HepG2 (cell line): ENCODE data around the gene REC114. TPM values are rescaled to one million over a fixed set of nuclear protein-coding genes. Genes with fewer than 3 reads are reported as not detected.

Experiments
- ATAC-seq: fragments of 200-7000 bp; cut with Tn5 transposase; 3 replicates; pipeline ENCODE4 v1.9.1; 2020; ENCODE audit warnings: mild to moderate bottlenecking, moderate library complexity
- BruUV-seq: library from RNA; stranded (reverse); fragments of 400-500 nt; replicated peaks from 2 replicates; lab custom pipeline; 2021; lab: Mats Ljungman, UMichigan
- CTCF ChIA-PET: fragments of 300-600 bp; formaldehyde crosslinking; extraction: SDS; loops from one replicate; lab custom pipeline; 2021; ENCODE audit warnings: low total read pairs, inconsistent platforms, low intra/inter-chr PET ratio; lab: Yijun Ruan, JAX
- POLR2A ChIA-PET: fragments of 350-600 bp; sonication (Branson Sonifier 250); formaldehyde crosslinking; loops from one replicate; lab custom pipeline; 2020; ENCODE audit warnings: antibody characterized with exemption, inconsistent platforms; lab: Yijun Ruan, JAX
- DNase-seq: peaks from one replicate; pipeline ENCODE4 v3.0.0-alpha.2; 2015; ENCODE audit warnings: low spot score
- FAIRE-seq: peaks from 3 replicates; lab custom pipeline; 2011; peaks lifted over from hg19 to GRCh38; lab: Jason Lieb, UNC
- H2AFZ ChIP-seq: one replicate; pipeline ENCODE4 v1.6.1; 2011; ENCODE audit warnings: low read length, inconsistent platforms
- H3K27ac ChIP-seq: fragments of 300-600 bp; 3 replicates; pipeline ENCODE4 v1.8.0; 2011; ENCODE audit warnings: mixed run types, mild to moderate bottlenecking, mixed read lengths, low read length, inconsistent platforms; ENCODE audit not compliant: insufficient read depth; ENCODE audit errors: extremely low read length
- H3K27me3 ChIP-seq, 2 experiments: fragments of 200-600 bp in 1 of 2; 2 replicates in 1 of 2; 3 replicates in 1 of 2; pipeline versions ENCODE4 v1.6.0 to v1.8.0; 2011; ENCODE audit warnings: low read length in 2 of 2, mild to moderate bottlenecking in 2 of 2, moderate library complexity in 2 of 2, inconsistent platforms in 1 of 2; ENCODE audit not compliant: insufficient read depth in 2 of 2, control insufficient read depth in 1 of 2
- H3K36me3 ChIP-seq, 2 experiments: fragments of 200-600 bp in 1 of 2; replicated peaks in 1 of 2; 2 replicates in 1 of 2; 3 replicates in 1 of 2; pipeline versions ENCODE4 v1.5.1 to v1.8.0; 2011; ENCODE audit warnings: low read length in 2 of 2, inconsistent platforms in 1 of 2; ENCODE audit not compliant: insufficient read depth in 2 of 2, control insufficient read depth in 1 of 2
- H3K4me1 ChIP-seq: 2 replicates; pipeline ENCODE4 v1.5.1; 2012; ENCODE audit warnings: low read length, inconsistent platforms; ENCODE audit not compliant: insufficient read depth
- H3K4me2 ChIP-seq: 2 replicates; pipeline ENCODE4 v1.6.0; 2011; ENCODE audit warnings: low read depth, low read length, inconsistent platforms
- H3K4me3 ChIP-seq, 3 experiments: fragments of 200-600 bp in 1 of 3; sonication (generic), shearing (Covaris generic) in 1 of 3; replicated peaks in 1 of 3; 2 replicates each; pipeline ENCODE4 v1.5.1; 2011 to 2016; ENCODE audit warnings: low read length in 3 of 3, inconsistent platforms in 2 of 3, low read depth in 2 of 3, mild to moderate bottlenecking in 2 of 3, control low read depth in 1 of 3, mixed read lengths in 1 of 3; ENCODE audit not compliant: insufficient read depth in 1 of 3
- H3K79me2 ChIP-seq: one replicate; pipeline ENCODE4 v1.6.1; 2011; ENCODE audit warnings: low read length, inconsistent platforms; ENCODE audit not compliant: insufficient read depth
- H3K9ac ChIP-seq: 2 replicates; pipeline ENCODE4 v1.6.0; 2011; ENCODE audit warnings: mild to moderate bottlenecking, low read depth, low read length, inconsistent platforms; ENCODE audit not compliant: insufficient read depth
- H3K9me3 ChIP-seq: 2 replicates; pipeline ENCODE4 v1.5.1; 2012; ENCODE audit warnings: mild to moderate bottlenecking, low read length
- H4K20me1 ChIP-seq: 2 replicates; pipeline ENCODE4 v1.6.0; 2011; ENCODE audit warnings: inconsistent platforms, mild to moderate bottlenecking, low read length, moderate library complexity; ENCODE audit not compliant: insufficient read depth
- CHD2 ChIP-seq: IDR thresholded peaks from 2 replicates; pipeline ENCODE4 v1.6.1; 2011; ENCODE audit warnings: low read depth, low read length, improper control_type of control experiment
- HDAC2 ChIP-seq: sonication (generic); formaldehyde crosslinking; IDR thresholded peaks from 2 replicates; pipeline ENCODE4 v1.4.0; 2020; ENCODE audit warnings: missing genetic modification reagents
- HMGA1 ChIP-seq: sonication (generic); formaldehyde crosslinking; conservative IDR thresholded peaks from 2 replicates; pipeline ENCODE4 v1.4.0; 2020; ENCODE audit warnings: missing genetic modification reagents
- HOXA3 ChIP-seq: sonication (generic); formaldehyde crosslinking; IDR thresholded peaks from 2 replicates; pipeline ENCODE4 v1.5.0; 2020; ENCODE audit warnings: missing genetic modification reagents
- MTA1 ChIP-seq: sonication (generic); formaldehyde crosslinking; IDR thresholded peaks from 2 replicates; pipeline ENCODE4 v1.4.0; 2020; ENCODE audit warnings: missing genetic modification reagents, mild to moderate bottlenecking, borderline replicate concordance
- SATB2 ChIP-seq: sonication (generic); formaldehyde crosslinking; IDR thresholded peaks from 2 replicates; pipeline ENCODE4 v1.5.0; 2020; ENCODE audit warnings: missing genetic modification reagents
- ZNF343 ChIP-seq: sonication (generic); formaldehyde crosslinking; IDR thresholded peaks from 2 replicates; pipeline ENCODE4 v1.4.0; 2020; ENCODE audit warnings: mild to moderate bottlenecking, missing genetic modification reagents
- ZXDC ChIP-seq: sonication (generic); formaldehyde crosslinking; IDR thresholded peaks from 2 replicates; pipeline ENCODE4 v1.5.0; 2020; ENCODE audit warnings: mild to moderate bottlenecking, missing genetic modification reagents
- WGBS: methylation state at CpG from one replicate; pipeline ENCODE4 v1.1.6; 2017; ENCODE audit warnings: low lambda C conversion rate; 5-methylcytosine and 5-hydroxymethylcytosine counted together
- in situ Hi-C: cut with HindIII; loops from 2 replicates; pipeline ENCODE4 v1.10.0; 2017; ENCODE audit warnings: low pct_unique_long_range_greater_than_20kb; ENCODE audit not compliant: extremely low pct_ligation_motif_present
- intact Hi-C: fragments of 100-400 bp; cut with micrococcal nuclease; formaldehyde crosslinking; loops from one replicate; pipeline ENCODE4 v1.10.0; 2022; ENCODE audit not compliant: unreplicated experiment
- polyA plus RNA-seq, 8 experiments: library from polyadenylated mRNA; depleted of rRNA in 3 of 8; stranded (reverse) in 7 of 8; unstranded in 1 of 8; fragments of >200 nt; fragmentation: Illumina TruSeq in 4 of 8; extraction: Trizol in 4 of 8; gene quantifications; 2 replicates each; pipeline versions ENCODE4 v1.2.1 to v1.2.3, GENCODE V29; 2011 to 2016; ENCODE audit warnings: low read depth in 4 of 8, missing spikeins in 1 of 8, mixed read lengths in 1 of 8; ENCODE audit not compliant: insufficient read depth in 1 of 8
- total RNA-seq, 5 experiments: library from RNA; depleted of rRNA; stranded (reverse); fragments of >200 nt; fragmentation: Illumina TruSeq; extraction: Trizol; gene quantifications; 2 replicates each; pipeline ENCODE4 v1.2.3, GENCODE V29; 2016; ENCODE audit warnings: low read depth in 1 of 5
- TF ChIP-seq, protein P1 (sequence below): sonication (generic); formaldehyde crosslinking; IDR thresholded peaks from 2 replicates; pipeline ENCODE4 v1.4.0; 2020; ENCODE audit warnings: mild to moderate bottlenecking, missing genetic modification reagents, borderline replicate concordance
- TF ChIP-seq, protein P2 (sequence below): sonication (generic); formaldehyde crosslinking; IDR thresholded peaks from 2 replicates; pipeline ENCODE4 v1.5.0; 2020; ENCODE audit warnings: mild to moderate bottlenecking, missing genetic modification reagents, moderate library complexity

Gene REC114
- total and polyA plus RNA-seq, 2 of the 13 experiments (the other 11 are each of a cell fraction or from before 2014, with no cell fraction given): not detected

GRCh38 chr15:73467758-73468157, 24.8 kb downstream of the REC114 start:
- ChIA-PET CTCF (no interaction called here), POLR2A (no interaction called here)
- no peaks in the 10 kb centered on the region for H3K36me3 ChIP-seq
- FAIRE-seq (no peak), DNase-seq (no peak), ATAC-seq (no peak)
- no peaks in the 10 kb centered on the region for H3K9me3 ChIP-seq
- H3K27me3 ChIP-seq: no peaks in the 10 kb centered on the region
- no peak overlapping the region for H3K9ac ChIP-seq
- H4K20me1 ChIP-seq: no peaks in the 10 kb centered on the region
- 0% methylated on average over 3 of the region's 3 CpGs for WGBS
- in situ Hi-C loops (no loop called here), intact Hi-C loops (no loop called here)
- H3K27ac ChIP-seq: no peak overlapping the region
- no peak overlapping the region for H3K4me3 ChIP-seq
- TF ChIP-seq CHD2 (no peak), HOXA3 (no peak), HMGA1 (CRISPR knock-in tag) (no peak)
- TF ChIP-seq, protein P1, sequence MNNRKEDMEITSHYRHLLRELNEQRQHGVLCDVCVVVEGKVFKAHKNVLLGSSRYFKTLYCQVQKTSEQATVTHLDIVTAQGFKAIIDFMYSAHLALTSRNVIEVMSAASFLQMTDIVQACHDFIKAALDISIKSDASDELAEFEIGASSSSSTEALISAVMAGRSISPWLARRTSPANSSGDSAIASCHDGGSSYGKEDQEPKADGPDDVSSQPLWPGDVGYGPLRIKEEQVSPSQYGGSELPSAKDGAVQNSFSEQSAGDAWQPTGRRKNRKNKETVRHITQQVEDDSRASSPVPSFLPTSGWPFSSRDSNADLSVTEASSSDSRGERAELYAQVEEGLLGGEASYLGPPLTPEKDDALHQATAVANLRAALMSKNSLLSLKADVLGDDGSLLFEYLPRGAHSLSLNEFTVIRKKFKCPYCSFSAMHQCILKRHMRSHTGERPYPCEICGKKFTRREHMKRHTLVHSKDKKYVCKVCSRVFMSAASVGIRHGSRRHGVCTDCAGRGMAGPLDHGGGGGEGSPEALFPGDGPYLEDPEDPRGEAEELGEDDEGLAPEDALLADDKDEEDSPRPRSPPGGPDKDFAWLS (CRISPR knock-in tag): no peak
- H3K4me1 ChIP-seq: no peaks in the 10 kb centered on the region
- no peak overlapping the region for H2AFZ ChIP-seq
- no peaks in the 10 kb centered on the region for H3K79me2 ChIP-seq
- H3K4me2 ChIP-seq: no peak overlapping the region
- no TSS peak for BruUV-seq

DNA sequence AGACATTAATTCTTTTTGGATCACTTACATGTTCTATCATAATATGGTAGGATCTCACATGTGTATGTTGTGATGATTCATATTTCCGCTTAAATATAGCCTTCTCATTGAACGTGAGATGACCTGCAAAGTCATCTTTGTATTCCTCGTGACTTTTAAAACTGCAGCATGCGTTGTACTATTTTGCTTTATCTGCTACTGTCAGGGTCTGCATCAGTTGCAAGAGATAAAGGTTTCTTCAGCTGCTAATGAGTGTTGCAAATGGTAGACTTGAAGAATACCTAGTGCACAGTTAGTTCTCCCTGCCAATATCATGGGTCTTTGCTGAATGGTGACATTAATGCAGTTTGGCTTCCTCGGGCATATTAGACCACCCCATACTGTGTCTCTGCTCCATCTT, 31.8 kb downstream of the REC114 start:
- Histone ChIP-seq H3K9me3 (no peaks in the 10 kb centered on the region), H3K4me2 (no peak overlapping the region), H4K20me1 (no peaks in the 10 kb centered on the region), H2AFZ (no peak overlapping the region), H3K36me3 (no peaks in the 10 kb centered on the region), H3K27ac (no peak overlapping the region), H3K9ac (no peak overlapping the region), H3K4me3 (no peak overlapping the region), H3K4me1 (no peaks in the 10 kb centered on the region), H3K79me2 (no peaks in the 10 kb centered on the region), H3K27me3 (no peaks in the 10 kb centered on the region)
- DNase-seq (no peak), ATAC-seq (no peak), FAIRE-seq (no peak)
- CTCF ChIA-PET: no interaction called here
- in situ Hi-C loops (no loop called here), intact Hi-C loops (no loop called here)
- 23% methylated on average over 5 of the region's 5 CpGs for WGBS
- BruUV-seq: no TSS peak
- POLR2A ChIA-PET: no interaction called here
- no peak for TF ChIP-seq ZXDC
- TF ChIP-seq MTA1: no peak
- no peak for TF ChIP-seq SATB2 (CRISPR knock-in tag)
- no peak for TF ChIP-seq HOXA3
- no peak for TF ChIP-seq HDAC2
- TF ChIP-seq ZNF343: no peak
- TF ChIP-seq, protein P2, sequence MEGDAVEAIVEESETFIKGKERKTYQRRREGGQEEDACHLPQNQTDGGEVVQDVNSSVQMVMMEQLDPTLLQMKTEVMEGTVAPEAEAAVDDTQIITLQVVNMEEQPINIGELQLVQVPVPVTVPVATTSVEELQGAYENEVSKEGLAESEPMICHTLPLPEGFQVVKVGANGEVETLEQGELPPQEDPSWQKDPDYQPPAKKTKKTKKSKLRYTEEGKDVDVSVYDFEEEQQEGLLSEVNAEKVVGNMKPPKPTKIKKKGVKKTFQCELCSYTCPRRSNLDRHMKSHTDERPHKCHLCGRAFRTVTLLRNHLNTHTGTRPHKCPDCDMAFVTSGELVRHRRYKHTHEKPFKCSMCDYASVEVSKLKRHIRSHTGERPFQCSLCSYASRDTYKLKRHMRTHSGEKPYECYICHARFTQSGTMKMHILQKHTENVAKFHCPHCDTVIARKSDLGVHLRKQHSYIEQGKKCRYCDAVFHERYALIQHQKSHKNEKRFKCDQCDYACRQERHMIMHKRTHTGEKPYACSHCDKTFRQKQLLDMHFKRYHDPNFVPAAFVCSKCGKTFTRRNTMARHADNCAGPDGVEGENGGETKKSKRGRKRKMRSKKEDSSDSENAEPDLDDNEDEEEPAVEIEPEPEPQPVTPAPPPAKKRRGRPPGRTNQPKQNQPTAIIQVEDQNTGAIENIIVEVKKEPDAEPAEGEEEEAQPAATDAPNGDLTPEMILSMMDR (CRISPR knock-in tag): no peak
